ENCODE results near the gene LRIG1.

The LRIG1 gene

GRCh38 chr3:66402596-66403290 is 98.1 kb downstream of the LRIG1 start:
- no peak for DNase-seq (ENCODE audit: extremely low spot score)
- TF ChIP-seq CTCF (IDR thresholded peaks at IDR 0.05; ENCODE audit: control extremely low read depth, extremely low read depth, low read depth, missing control alignments), result no peak
- ChIA-PET CTCF (interaction anchor here (0.9 to 11.4 kb wide), 4 partner anchors 9 to 416 kb away, joined by 4 to 176 read pairs (median 6); no protein-coding TSS in a partner anchor), POLR2A (no interaction called here)

GRCh38 chr3:66401675-66402491 is 98.9 kb downstream of the LRIG1 start:
- DNase-seq (ENCODE audit: extremely low spot score), result no peak
- no peak for TF ChIP-seq CTCF (IDR thresholded peaks at IDR 0.05; ENCODE audit: control extremely low read depth, extremely low read depth, low read depth, missing control alignments)
- ChIA-PET CTCF (interaction anchor here (0.9 to 11.4 kb wide), 4 partner anchors 8 to 417 kb away, joined by 4 to 176 read pairs (median 6); no protein-coding TSS in a partner anchor), POLR2A (no interaction called here)

GRCh38 chr3:66401157-66401550 is 99.7 kb downstream of the LRIG1 start:
- no peak for DNase-seq (ENCODE audit: extremely low spot score)
- POLR2A ChIA-PET, result no interaction called here
- TF ChIP-seq CTCF (IDR thresholded peaks at IDR 0.05; ENCODE audit: control extremely low read depth, extremely low read depth, low read depth, missing control alignments), result no peak
- CTCF ChIA-PET, result interaction anchor here (1.6 to 11.4 kb wide), 4 partner anchors 7 to 418 kb away, joined by 5 to 176 read pairs (median 57); no protein-coding TSS in a partner anchor

GRCh38 chr3:66400411-66401156 is 100.2 kb downstream of the LRIG1 start:
- ChIA-PET CTCF (interaction anchor here (1.6 to 10.2 kb wide), 2 partner anchors 8 kb away, joined by 6 to 108 read pairs; no protein-coding TSS in a partner anchor), POLR2A (no interaction called here)
- no peak for DNase-seq (ENCODE audit: extremely low spot score)
- TF ChIP-seq CTCF (IDR thresholded peaks at IDR 0.05; ENCODE audit: control extremely low read depth, extremely low read depth, low read depth, missing control alignments), result no peak

- no peak for TF ChIP-seq CTCF (IDR thresholded peaks at IDR 0.05; ENCODE audit: control extremely low read depth, extremely low read depth, low read depth, missing control alignments)
- ChIA-PET CTCF (interaction anchor here (0.8 to 10.2 kb wide), 2 partner anchors 9 to 417 kb away, joined by 5 to 108 read pairs; no protein-coding TSS in a partner anchor), POLR2A (no interaction called here)
- no peak for DNase-seq (ENCODE audit: extremely low spot score)
Observed at GRCh38 chr3:66399529-66400232, 101.1 kb downstream of the LRIG1 start.

Data from GM10248 (cell line).